Measurements from ENCODE around the gene CTNNA3.

GRCh38 chr10:67696679-67697078 is 684 bp upstream of the CTNNA3 start:
- TF ChIP-seq CTCF (IDR thresholded peaks at IDR 0.05): no peak
- TF ChIP-seq POLR2AphosphoS5 (IDR thresholded peaks at IDR 0.05): no peak
- no peak for TF ChIP-seq POLR2A (IDR thresholded peaks at IDR 0.05)
